ENCODE data around the gene ADAMTS12. TPM values are rescaled to one million over a fixed set of nuclear protein-coding genes. Genes with fewer than 3 reads are reported as not detected.

The ADAMTS12 gene
- total RNA-seq, 1 experiment from 2014 or later: 6.2 TPM

DNA sequence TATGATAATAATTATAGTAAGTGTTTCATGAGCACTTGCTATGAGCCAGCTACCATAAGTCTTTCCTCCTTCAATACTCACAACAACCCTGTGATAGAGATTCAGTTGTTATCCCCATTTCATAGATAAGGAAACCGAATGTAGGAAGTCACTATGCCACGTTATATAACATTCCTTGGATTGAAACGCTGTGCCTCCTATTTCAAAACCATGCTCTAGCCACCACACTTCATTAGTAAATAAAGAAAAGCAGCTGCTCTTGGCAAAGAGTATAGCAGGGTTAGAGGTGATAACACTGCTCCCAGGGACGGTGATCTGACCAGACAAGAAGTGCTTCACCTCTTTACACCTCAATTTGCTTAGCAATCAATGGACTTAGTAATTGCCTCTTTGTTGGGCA, 5.5 kb downstream of the ADAMTS12 start:
- Mint-ChIP-seq H3K9me3 (no peaks in the 10 kb centered on the region), H3K36me3 (ENCODE audit: insufficient read depth in 1 of 3, low read depth in 3 of 3) (peaks cover 0 to under 1% (median under 1%) of the 10 kb centered on the region in 3 experiments; a peak in 3 of 7 replicates), H3K27ac (no peak overlapping the region), H3K27me3 (ENCODE audit: low read depth) (no peaks in the 10 kb centered on the region), H3K4me1 (peaks cover 33 to 39% of the 10 kb centered on the region in 2 experiments), H3K4me3 (no peak overlapping the region)
- Histone ChIP-seq H4K91ac (ENCODE audit: insufficient read length, low read depth, low read length) (no peak overlapping the region), H3K79me2 (ENCODE audit: insufficient read depth, low read length) (no peaks in the 10 kb centered on the region; the same call in 1 of the 2 replicates), H3K23ac (ENCODE audit: insufficient read length, low read depth, low read length) (no peak overlapping the region), H2BK20ac (ENCODE audit: low read depth, low read length, poor library complexity, severe bottlenecking) (no peak overlapping the region), H3K79me1 (ENCODE audit: insufficient read depth, low read depth, low read length, poor library complexity, severe bottlenecking) (no peaks in the 10 kb centered on the region), H4K5ac (ENCODE audit: insufficient read length, low read depth, low read length) (no peak overlapping the region), H4K20me1 (ENCODE audit: control insufficient read depth, insufficient read depth, insufficient read length) (no peaks in the 10 kb centered on the region), H3T11ph (ENCODE audit: low read length) (no peak overlapping the region), H3K9me3 (ENCODE audit: control insufficient read depth, low read depth, low read length) (no peaks in the 10 kb centered on the region), H2BK120ac (ENCODE audit: low read depth, low read length, poor library complexity, severe bottlenecking) (no peak overlapping the region), H3K4me1 (ENCODE audit: insufficient read depth, low read length) (peaks cover 5% of the 10 kb centered on the region; the same call in 1 of the 2 replicates), H3K27ac (ENCODE audit: insufficient read length, low read depth, low read length) (no peak overlapping the region), H4K8ac (replicated peaks; ENCODE audit: insufficient read length, low read depth, low read length) (no peak overlapping the region), H3K4me2 (ENCODE audit: insufficient read depth, insufficient read length, low read length) (no peak overlapping the region), H2BK5ac (ENCODE audit: insufficient read length, low read length) (no peak overlapping the region), H3K14ac (ENCODE audit: insufficient read depth, low read length) (no peak overlapping the region), H2AK5ac (ENCODE audit: insufficient read length, low read length) (no peak overlapping the region), H2AFZ (ENCODE audit: low read length) (no peak overlapping the region), H3K9ac (ENCODE audit: extremely low read depth, insufficient read length, low read length) (no peak overlapping the region), H3K18ac (ENCODE audit: insufficient read length, low read depth, low read length) (no peak overlapping the region), H3K56ac (ENCODE audit: insufficient read length, low read depth, low read length) (no peak overlapping the region), H2BK15ac (ENCODE audit: low read depth, low read length) (no peak overlapping the region), H2BK12ac (ENCODE audit: insufficient read length, low read depth, low read length) (no peak overlapping the region), H3K23me2 (ENCODE audit: insufficient read length, low read depth, low read length, poor library complexity, severe bottlenecking) (peaks cover 1% of the 10 kb centered on the region), H3K27me3 (ENCODE audit: insufficient read depth, low read length) (no peaks in the 10 kb centered on the region), H3K4ac (ENCODE audit: low read depth, low read length) (no peak overlapping the region)
- no peak for TF ChIP-seq CTCF (conservative IDR thresholded peaks at IDR 0.05)
- DNase-seq: no peak
- no CpG with 5 or more reads among the region's 4 CpGs for WGBS (ENCODE audit: extremely low coverage, insufficient read length, low lambda C conversion rate)

All from H9 (cell line).